Endothelial cell of umbilical vein (primary cell): ENCODE data around the gene CACNB1. TPM values are rescaled to one million over a fixed set of nuclear protein-coding genes. Genes with fewer than 3 reads are reported as not detected.

ENCODE experiments used
- BruUV-seq: library from RNA; stranded (reverse); fragments of 400-500 nt; replicated peaks from 2 replicates; lab custom pipeline; 2021; lab: Mats Ljungman, UMichigan
- CTCF ChIA-PET: fragments of 300-600, 350-600 bp; sonication (Branson Sonifier 250); formaldehyde crosslinking; loops from one replicate; lab custom pipeline; 2021; ENCODE audit warnings: antibody characterized with exemption, inconsistent platforms; lab: Charles Lee
- POLR2A ChIA-PET: fragments of 300-600, 350-600 bp; sonication (Branson Sonifier 250); formaldehyde crosslinking; loops from one replicate; lab custom pipeline; 2021; ENCODE audit warnings: antibody characterized with exemption, inconsistent platforms; lab: Charles Lee
- DNase-seq: peaks from one replicate; pipeline ENCODE4 v3.0.0-alpha.2; 2011; ENCODE audit warnings: low read depth, low spot score
- FAIRE-seq: peaks from 2 replicates; lab custom pipeline; 2011; peaks lifted over from hg19 to GRCh38; lab: Jason Lieb, UNC
- H2AFZ ChIP-seq: 2 replicates; pipeline ENCODE4 v1.6.0; 2012; ENCODE audit warnings: low read depth, low read length, control low read depth, inconsistent platforms
- H3K27ac ChIP-seq: 2 replicates; pipeline ENCODE4 v1.5.1; 2011; ENCODE audit warnings: low read depth, mild to moderate bottlenecking, control low read depth, low read length, moderate library complexity; ENCODE audit not compliant: insufficient read depth
- H3K27me3 ChIP-seq, 2 experiments: 2 replicates each; pipeline versions ENCODE4 v1.6.0 to v1.6.1; 2011; ENCODE audit warnings: low read length in 2 of 2, mixed read lengths in 1 of 2; ENCODE audit not compliant: control insufficient read depth in 2 of 2, insufficient read depth in 2 of 2
- H3K36me3 ChIP-seq, 2 experiments: 2 replicates in 1 of 2; 3 replicates in 1 of 2; pipeline ENCODE4 v1.5.1; 2011; ENCODE audit warnings: low read length in 2 of 2, mild to moderate bottlenecking in 1 of 2, moderate library complexity in 1 of 2; ENCODE audit not compliant: control insufficient read depth in 2 of 2, insufficient read depth in 2 of 2; ENCODE audit errors: extremely low read depth in 1 of 2
- H3K4me1 ChIP-seq: 3 replicates; pipeline ENCODE4 v1.5.1; 2011; ENCODE audit warnings: mild to moderate bottlenecking, low read length; ENCODE audit not compliant: control insufficient read depth, insufficient read depth; ENCODE audit errors: extremely low read depth
- H3K4me2 ChIP-seq: 2 replicates; pipeline ENCODE4 v1.6.1; 2011; ENCODE audit warnings: low read length, control low read depth, mixed read lengths; ENCODE audit not compliant: insufficient read depth
- H3K4me3 ChIP-seq, 3 experiments: fragments of 200-600 bp in 1 of 3; sonication (generic), shearing (Covaris generic) in 1 of 3; replicated peaks in 1 of 3; 2 replicates each; pipeline ENCODE4 v1.5.1; 2011 to 2016; ENCODE audit warnings: control low read depth in 3 of 3, low read length in 3 of 3, mild to moderate bottlenecking in 2 of 3, inconsistent platforms in 1 of 3, low read depth in 1 of 3, moderate library complexity in 1 of 3; ENCODE audit not compliant: insufficient read depth in 1 of 3
- H3K79me2 ChIP-seq: 2 replicates; pipeline ENCODE4 v1.6.0; 2012; ENCODE audit warnings: low read length, inconsistent platforms; ENCODE audit not compliant: control insufficient read depth, insufficient read depth
- H3K9ac ChIP-seq: replicated peaks from 2 replicates; pipeline ENCODE3; 2011; ENCODE audit warnings: low read length, control low read depth; ENCODE audit not compliant: insufficient read depth; ENCODE audit errors: extremely low read depth
- H3K9me1 ChIP-seq: replicated peaks from 3 replicates; pipeline ENCODE4 v1.6.0; 2011; ENCODE audit warnings: mild to moderate bottlenecking, low read length; ENCODE audit not compliant: control insufficient read depth, insufficient read depth; ENCODE audit errors: extremely low read depth
- H3K9me3 ChIP-seq: replicated peaks from 2 replicates; pipeline ENCODE4 v1.5.1; 2012; ENCODE audit warnings: low read length, inconsistent platforms; ENCODE audit not compliant: control insufficient read depth, insufficient read depth
- H4K20me1 ChIP-seq: replicated peaks from 2 replicates; pipeline ENCODE3; 2011; ENCODE audit warnings: mild to moderate bottlenecking, low read length; ENCODE audit not compliant: control insufficient read depth, insufficient read depth; ENCODE audit errors: extremely low read depth
- EZH2 ChIP-seq: IDR thresholded peaks from 2 replicates; pipeline ENCODE4 v1.6.1; 2012; ENCODE audit warnings: borderline replicate concordance, low read depth, mild to moderate bottlenecking, moderate library complexity, low read length, inconsistent platforms; ENCODE audit not compliant: severe bottlenecking
- FOS ChIP-seq: IDR thresholded peaks from 2 replicates; pipeline ENCODE4 v1.6.1; 2011; ENCODE audit warnings: mild to moderate bottlenecking, low read length, moderate library complexity, borderline replicate concordance; ENCODE audit not compliant: insufficient read depth
- GATA2 ChIP-seq: IDR thresholded peaks from 2 replicates; pipeline ENCODE4 v1.7.0; 2011; ENCODE audit warnings: low read depth, mild to moderate bottlenecking, moderate library complexity, mixed read lengths, low read length; ENCODE audit not compliant: insufficient read length, insufficient read depth
- JUN ChIP-seq: IDR thresholded peaks from 2 replicates; pipeline ENCODE4 v1.6.1; 2011; ENCODE audit warnings: borderline replicate concordance, low read depth; ENCODE audit not compliant: insufficient read length, insufficient read depth
- MYC ChIP-seq: IDR thresholded peaks from one replicate; pipeline ENCODE4 v1.6.1; 2011; ENCODE audit warnings: mild to moderate bottlenecking, low read depth, low read length
- POLR2A ChIP-seq: IDR thresholded peaks from 2 replicates; pipeline ENCODE4 v1.6.1; 2012; ENCODE audit warnings: low read depth, mild to moderate bottlenecking, control low read depth, low read length
- POLR2AphosphoS5 ChIP-seq: IDR thresholded peaks from 2 replicates; pipeline ENCODE4 v1.6.1; 2012; ENCODE audit warnings: low read depth, mild to moderate bottlenecking, control low read depth, low read length, moderate library complexity; ENCODE audit not compliant: insufficient read depth
- dilution Hi-C: fragments of 300-500 bp; cut with MboI; formaldehyde crosslinking; loops from one replicate; pipeline ENCODE4 v1.15.0; 2019; ENCODE audit warnings: low sequenced_read_pairs; ENCODE audit not compliant: extremely low pct_ligation_motif_present
- intact Hi-C: fragments of 100-400 bp; cut with micrococcal nuclease; formaldehyde crosslinking; loops from one replicate; pipeline ENCODE4 v1.10.0; 2022
- polyA plus RNA-seq, 4 experiments: library from polyadenylated mRNA; depleted of rRNA in 3 of 4; stranded (reverse) in 3 of 4; unstranded in 1 of 4; fragments of >200 nt; gene quantifications; 2 replicates each; pipeline versions ENCODE4 v1.2.1 to v1.2.3, GENCODE V29; 2011 to 2012; ENCODE audit warnings: missing spikeins in 1 of 4
- total RNA-seq: library from RNA; stranded (reverse); gene quantifications from 2 replicates; pipeline ENCODE4 v1.2.3, GENCODE V29; 2021
- TF ChIP-seq, protein P1 (sequence below), 2 donors: IDR thresholded peaks; 1 replicate in 1 of 2; 2 replicates in 1 of 2; pipeline ENCODE4 v1.5.1; 2011; ENCODE audit warnings: low read length in 2 of 2, mild to moderate bottlenecking in 2 of 2, moderate library complexity in 2 of 2, control low read depth in 1 of 2, inconsistent platforms in 1 of 2, low read depth in 1 of 2; ENCODE audit not compliant: insufficient read depth in 1 of 2; ENCODE audit errors: extremely low read depth in 1 of 2
- TF ChIP-seq, protein P2 (sequence below): IDR thresholded peaks from 2 replicates; pipeline ENCODE4 v1.6.1; 2011; ENCODE audit not compliant: insufficient read depth, insufficient read length

The CACNB1 gene
- total and polyA plus RNA-seq, 2 donors (not counting 3 experiments of a cell fraction or from before 2014, with no cell fraction given) = 4.7 to 12.3 TPM

DNA sequence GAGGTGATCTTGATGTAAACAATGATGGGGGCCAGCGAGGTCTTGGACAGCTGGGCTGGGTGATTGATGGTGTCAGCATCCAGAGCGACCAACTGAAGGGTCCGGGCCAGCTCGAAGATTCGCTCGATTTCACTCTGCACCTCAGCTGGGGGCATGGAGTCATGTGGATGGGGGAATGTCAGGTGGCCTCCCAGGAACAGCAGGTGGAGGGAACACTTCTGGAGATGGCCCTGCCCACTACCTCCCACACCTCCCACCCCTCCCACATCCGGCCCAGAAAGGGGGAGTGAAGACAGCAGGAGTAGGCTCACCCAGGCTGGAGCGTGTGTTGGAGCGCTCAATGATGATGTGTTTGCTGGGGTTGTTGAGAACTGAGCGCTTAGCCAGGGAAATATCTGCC is 13.7 kb downstream of the CACNB1 start:
- CTCF ChIA-PET = interaction anchor here (0.6 to 1.5 kb wide), 6 partner anchors 9 to 61 kb away, joined by 3 to 13 read pairs (median 4); partner anchors contain the start of gene CACNB1

More for the DNA sequence above, 13.7 kb downstream of the CACNB1 start:
- Histone ChIP-seq H4K20me1 (no peaks in the 10 kb centered on the region), H3K9ac (no peak overlapping the region), H3K9me3 (no peaks in the 10 kb centered on the region), H3K9me1 (no peaks in the 10 kb centered on the region), H3K27ac (no peak overlapping the region), H3K79me2 (no peaks in the 10 kb centered on the region), H2AFZ (no peak overlapping the region), H3K4me3 (no peak overlapping the region), H3K4me2 (no peak overlapping the region), H3K27me3 (no peaks in the 10 kb centered on the region), H3K36me3 (peaks cover 3 to 41% of the 10 kb centered on the region in 2 experiments), H3K4me1 (peaks cover 2% of the 10 kb centered on the region)
- FAIRE-seq = no peak
- intact Hi-C loops = no loop called here
- DNase-seq = no peak
- BruUV-seq = no TSS peak
- TF ChIP-seq GATA2 (no peak), MYC (no peak), POLR2AphosphoS5 (no peak), EZH2 (no peak), POLR2A (no peak), JUN (no peak), FOS (no peak)
- TF ChIP-seq, protein P1, sequence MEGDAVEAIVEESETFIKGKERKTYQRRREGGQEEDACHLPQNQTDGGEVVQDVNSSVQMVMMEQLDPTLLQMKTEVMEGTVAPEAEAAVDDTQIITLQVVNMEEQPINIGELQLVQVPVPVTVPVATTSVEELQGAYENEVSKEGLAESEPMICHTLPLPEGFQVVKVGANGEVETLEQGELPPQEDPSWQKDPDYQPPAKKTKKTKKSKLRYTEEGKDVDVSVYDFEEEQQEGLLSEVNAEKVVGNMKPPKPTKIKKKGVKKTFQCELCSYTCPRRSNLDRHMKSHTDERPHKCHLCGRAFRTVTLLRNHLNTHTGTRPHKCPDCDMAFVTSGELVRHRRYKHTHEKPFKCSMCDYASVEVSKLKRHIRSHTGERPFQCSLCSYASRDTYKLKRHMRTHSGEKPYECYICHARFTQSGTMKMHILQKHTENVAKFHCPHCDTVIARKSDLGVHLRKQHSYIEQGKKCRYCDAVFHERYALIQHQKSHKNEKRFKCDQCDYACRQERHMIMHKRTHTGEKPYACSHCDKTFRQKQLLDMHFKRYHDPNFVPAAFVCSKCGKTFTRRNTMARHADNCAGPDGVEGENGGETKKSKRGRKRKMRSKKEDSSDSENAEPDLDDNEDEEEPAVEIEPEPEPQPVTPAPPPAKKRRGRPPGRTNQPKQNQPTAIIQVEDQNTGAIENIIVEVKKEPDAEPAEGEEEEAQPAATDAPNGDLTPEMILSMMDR (IDR thresholded peaks at IDR 0.05; ENCODE audit: extremely low read depth in 1 of 2, insufficient read depth in 1 of 2, low read depth in 1 of 2, low read length in 2 of 2) = no peak
- TF ChIP-seq, protein P2, sequence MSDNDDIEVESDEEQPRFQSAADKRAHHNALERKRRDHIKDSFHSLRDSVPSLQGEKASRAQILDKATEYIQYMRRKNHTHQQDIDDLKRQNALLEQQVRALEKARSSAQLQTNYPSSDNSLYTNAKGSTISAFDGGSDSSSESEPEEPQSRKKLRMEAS = no peak
- dilution Hi-C loops = no loop called here
- POLR2A ChIA-PET = no interaction called here
